Progenitor cell of endocrine pancreas (in vitro differentiated cells): Measurements from ENCODE around the gene CUX1. TPM values are rescaled to one million over a fixed set of nuclear protein-coding genes. Genes with fewer than 3 reads are reported as not detected.
A peak's percentile ranks its signal among the peaks of the same experiment; 100 is the strongest.

Source experiments
- DNase-seq: peaks from one replicate; pipeline ENCODE4 v3.0.0; 2021; ENCODE audit warnings: low spot score; ENCODE audit not compliant: unreplicated experiment
- H3K27ac Mint-ChIP-seq: 2 replicates; pipeline ENCODE4 v1.8.0; 2021; ENCODE audit warnings: mild to moderate bottlenecking, moderate library complexity, mixed read lengths
- H3K27me3 Mint-ChIP-seq: 2 replicates; pipeline ENCODE4 v1.8.0; 2021; ENCODE audit warnings: mixed read lengths
- H3K36me3 Mint-ChIP-seq: 2 replicates; pipeline ENCODE4 v1.8.0; 2022; ENCODE audit warnings: mixed read lengths; ENCODE audit not compliant: insufficient read depth
- H3K4me1 Mint-ChIP-seq: 2 replicates; pipeline ENCODE4 v1.8.0; 2021; ENCODE audit warnings: low read depth, mixed read lengths
- H3K4me3 Mint-ChIP-seq: 2 replicates; pipeline ENCODE4 v1.8.0; 2021; ENCODE audit warnings: low read depth, mild to moderate bottlenecking, moderate library complexity, mixed read lengths
- H3K9me3 Mint-ChIP-seq: 2 replicates; pipeline ENCODE4 v1.8.0; 2021; ENCODE audit warnings: low read depth, mixed read lengths
- total RNA-seq: library from RNA; stranded (reverse); gene quantifications from 2 replicates; pipeline ENCODE4 v1.2.1, GENCODE V29; 2021
- TF ChIP-seq, protein P1 (sequence below): fragments of 200-600 bp; sonication (generic); IDR thresholded peaks from one replicate; pipeline ENCODE4 v1.5.0; 2021; ENCODE audit warnings: antibody characterized with exemption, mild to moderate bottlenecking; ENCODE audit not compliant: unreplicated experiment

Gene CUX1
- total RNA-seq, 1 donor from 2014 or later = 103 TPM

DNA sequence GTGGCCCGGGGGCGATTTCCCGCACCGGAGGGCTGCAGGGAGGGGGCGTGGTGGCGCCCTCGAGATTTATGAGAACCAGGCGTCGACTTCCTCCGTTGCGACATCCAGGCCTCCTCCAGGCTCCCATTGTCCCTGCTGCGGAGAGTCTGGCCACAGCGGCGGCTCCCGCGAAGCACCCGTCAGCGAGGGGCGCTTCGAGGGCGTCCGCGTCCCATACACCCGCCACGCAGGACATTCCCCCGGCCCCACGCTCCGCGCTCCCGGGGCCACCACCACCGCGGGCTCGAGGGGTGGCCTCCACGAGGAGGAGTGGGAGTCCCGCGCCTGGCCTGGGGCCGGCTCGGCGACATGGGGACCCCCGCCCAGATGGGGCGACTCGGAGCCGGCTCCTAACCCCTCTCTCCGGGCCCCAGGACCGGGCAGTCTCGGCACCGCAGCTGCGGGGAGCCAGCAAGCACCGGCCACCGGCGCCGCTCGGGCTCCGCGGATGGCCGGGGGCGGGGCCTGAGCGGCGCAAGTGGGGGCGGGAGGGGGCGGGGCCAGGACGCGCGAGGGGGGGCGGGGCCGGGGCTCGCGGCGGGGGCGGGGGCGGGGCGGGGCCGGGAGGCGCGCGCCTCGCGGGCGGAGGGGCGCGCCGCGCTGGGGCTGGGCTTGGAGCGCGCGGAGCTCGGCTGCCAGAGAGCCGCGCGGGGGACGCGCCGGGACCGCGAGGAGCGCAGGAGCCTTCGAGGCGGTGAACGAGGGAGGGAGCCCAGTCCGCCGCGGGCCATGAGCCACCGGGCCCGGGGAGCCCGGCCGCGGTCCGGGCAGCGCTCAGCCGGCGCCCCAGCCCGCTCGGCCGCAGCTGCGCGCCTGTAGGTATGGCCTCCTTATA is 469.0 kb downstream of the CUX1 start, which contains the start of gene SH2B2:
TSS of gene SH2B2 (plus strand) at position 632 of the 874 bp plus-strand sequence. CDS start 13,683 bp downstream, outside the sequence.
- peak; percentile 47 for DNase-seq
- peak within 1 kb of the TSS; percentile 70 for H3K4me3 Mint-ChIP-seq
- no peaks in the 10 kb centered on the region for H3K36me3 Mint-ChIP-seq
- peaks cover 2% of the 10 kb centered on the region for H3K4me1 Mint-ChIP-seq
- no peak within 1 kb of the TSS for H3K27ac Mint-ChIP-seq
- TF ChIP-seq, protein P1, sequence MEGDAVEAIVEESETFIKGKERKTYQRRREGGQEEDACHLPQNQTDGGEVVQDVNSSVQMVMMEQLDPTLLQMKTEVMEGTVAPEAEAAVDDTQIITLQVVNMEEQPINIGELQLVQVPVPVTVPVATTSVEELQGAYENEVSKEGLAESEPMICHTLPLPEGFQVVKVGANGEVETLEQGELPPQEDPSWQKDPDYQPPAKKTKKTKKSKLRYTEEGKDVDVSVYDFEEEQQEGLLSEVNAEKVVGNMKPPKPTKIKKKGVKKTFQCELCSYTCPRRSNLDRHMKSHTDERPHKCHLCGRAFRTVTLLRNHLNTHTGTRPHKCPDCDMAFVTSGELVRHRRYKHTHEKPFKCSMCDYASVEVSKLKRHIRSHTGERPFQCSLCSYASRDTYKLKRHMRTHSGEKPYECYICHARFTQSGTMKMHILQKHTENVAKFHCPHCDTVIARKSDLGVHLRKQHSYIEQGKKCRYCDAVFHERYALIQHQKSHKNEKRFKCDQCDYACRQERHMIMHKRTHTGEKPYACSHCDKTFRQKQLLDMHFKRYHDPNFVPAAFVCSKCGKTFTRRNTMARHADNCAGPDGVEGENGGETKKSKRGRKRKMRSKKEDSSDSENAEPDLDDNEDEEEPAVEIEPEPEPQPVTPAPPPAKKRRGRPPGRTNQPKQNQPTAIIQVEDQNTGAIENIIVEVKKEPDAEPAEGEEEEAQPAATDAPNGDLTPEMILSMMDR = no peak
- H3K27me3 Mint-ChIP-seq = peaks cover 14% of the 10 kb centered on the region
- no peaks in the 10 kb centered on the region for H3K9me3 Mint-ChIP-seq

DNA sequence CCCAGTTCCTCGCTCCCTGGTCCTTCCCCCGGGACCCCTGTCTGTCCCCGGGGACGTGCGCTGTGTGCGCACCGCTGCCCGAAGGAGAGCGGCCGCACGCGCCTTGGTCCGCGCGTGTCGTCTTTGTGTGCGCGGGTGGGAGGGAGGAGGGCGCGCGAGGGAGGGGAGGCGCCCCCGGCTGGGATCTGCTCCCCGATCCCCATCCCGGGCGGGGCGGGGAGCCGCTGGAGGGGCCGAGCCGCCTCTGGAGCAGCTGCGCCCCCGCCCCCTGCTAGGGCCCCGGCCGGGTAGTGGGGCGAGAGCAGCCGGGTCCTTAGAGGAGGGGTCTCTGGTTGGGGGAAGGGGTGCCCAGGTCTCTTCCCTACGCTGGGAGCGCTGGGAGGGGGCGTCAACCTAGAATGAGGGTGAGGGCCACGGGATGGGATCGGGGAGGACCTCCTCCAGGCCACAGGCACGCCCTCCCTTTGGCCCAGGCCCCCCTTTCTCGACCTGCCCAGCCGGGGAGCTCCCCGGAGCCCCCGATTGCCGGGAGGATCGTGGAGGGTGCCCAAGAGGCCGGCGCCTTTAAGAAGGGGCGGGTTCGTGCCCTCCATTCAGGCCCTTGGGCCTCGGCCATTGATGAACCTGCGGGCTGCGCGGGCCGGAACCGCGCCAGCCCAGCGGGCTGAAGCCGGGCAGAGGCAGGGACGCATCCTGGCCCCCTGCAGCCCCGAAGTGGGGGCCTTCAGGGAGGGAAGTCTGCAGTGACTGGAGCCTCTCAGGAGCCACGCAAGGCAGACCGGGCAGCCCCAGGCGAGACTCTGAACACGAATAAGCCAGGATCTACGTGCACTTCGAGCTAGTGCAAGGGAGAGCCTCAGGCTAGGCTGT is 469.9 kb downstream of the CUX1 start:
- Mint-ChIP-seq H3K36me3 (no peaks in the 10 kb centered on the region), H3K4me1 (peaks cover 2% of the 10 kb centered on the region), H3K27ac (no peak overlapping the region), H3K27me3 (peaks cover 18% of the 10 kb centered on the region), H3K9me3 (no peaks in the 10 kb centered on the region), H3K4me3 (peak overlapping the region; percentile 69)
- TF ChIP-seq, protein P1 = no peak
- DNase-seq = no peak

DNA sequence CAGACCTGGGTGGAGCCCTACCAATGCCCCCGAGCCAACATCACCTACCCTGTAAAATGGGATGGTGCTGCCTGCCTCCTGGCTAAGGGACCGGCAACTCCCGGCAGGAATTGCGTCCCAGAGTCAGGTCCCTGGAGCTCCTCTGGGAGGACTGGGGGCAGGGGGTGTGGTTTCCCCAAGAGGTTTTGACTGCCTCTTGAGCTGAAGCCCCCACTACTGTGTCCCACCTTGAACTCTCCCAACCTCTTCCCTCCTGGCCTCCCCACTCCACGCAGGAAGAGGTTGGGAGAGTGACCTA is 470.5 kb downstream of the CUX1 start:
- Mint-ChIP-seq H3K27me3 (peaks cover 18% of the 10 kb centered on the region), H3K4me3 (peak overlapping the region; percentile 69), H3K4me1 (peaks cover 2% of the 10 kb centered on the region), H3K9me3 (no peaks in the 10 kb centered on the region), H3K27ac (no peak overlapping the region), H3K36me3 (no peaks in the 10 kb centered on the region)
- DNase-seq = no peak
- TF ChIP-seq, protein P1 = no peak

DNA sequence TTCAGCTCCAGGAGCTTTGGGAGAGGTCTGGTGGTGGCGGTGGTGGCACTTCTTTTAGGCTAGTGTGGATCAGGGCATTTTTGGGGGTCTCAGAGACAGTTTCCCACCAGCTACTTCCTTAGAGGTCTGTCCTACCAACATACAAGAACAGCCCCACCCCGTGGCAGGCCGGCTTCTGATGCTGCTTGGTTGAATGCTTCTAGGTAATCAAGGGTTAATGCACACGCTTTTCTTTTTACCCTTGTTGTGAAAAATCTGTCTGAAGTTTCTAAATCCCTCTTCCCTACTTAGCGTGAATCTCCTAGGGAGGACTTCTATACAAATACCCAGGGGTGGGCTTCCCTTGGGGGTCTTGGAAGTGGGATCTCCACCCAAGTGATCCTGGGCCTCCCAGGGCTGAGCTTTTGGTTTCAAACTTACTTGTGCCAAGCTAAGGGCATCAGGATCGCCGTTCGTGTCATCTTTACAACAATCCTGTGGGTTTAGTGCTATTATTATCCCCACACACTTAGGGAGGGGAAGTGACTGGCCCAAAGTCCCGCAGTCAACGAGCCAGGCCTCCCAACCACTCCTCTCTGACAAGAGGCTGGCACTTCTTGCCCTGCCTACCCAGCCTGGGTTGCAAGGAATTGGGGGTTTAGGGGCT is 471.0 kb downstream of the CUX1 start:
- Mint-ChIP-seq H3K36me3 (no peaks in the 10 kb centered on the region), H3K4me3 (peak overlapping the region; percentile 61), H3K27me3 (peaks cover 18% of the 10 kb centered on the region), H3K9me3 (no peaks in the 10 kb centered on the region), H3K4me1 (peaks cover 4% of the 10 kb centered on the region), H3K27ac (no peak overlapping the region)
- TF ChIP-seq, protein P1 = no peak
- no peak for DNase-seq

DNA sequence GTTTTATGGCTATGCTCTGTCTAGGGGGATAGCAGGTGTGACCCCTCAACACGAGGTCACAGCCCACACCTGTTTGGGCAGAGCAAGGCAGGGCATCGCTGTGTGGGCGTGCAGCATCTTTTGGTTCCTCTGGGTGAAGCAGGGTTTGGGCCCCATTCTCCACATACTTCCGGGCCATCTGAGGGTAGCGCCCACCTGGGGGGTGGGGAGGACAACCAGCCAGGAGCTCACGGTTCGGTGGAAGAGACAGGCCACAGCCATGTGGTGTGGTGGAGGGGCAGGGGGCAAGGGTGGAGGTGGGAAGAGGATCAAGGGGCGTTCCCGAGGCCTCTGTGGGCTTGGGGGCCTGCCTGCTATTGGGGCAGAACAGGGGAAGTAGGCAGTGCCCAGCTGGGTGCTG is 471.6 kb downstream of the CUX1 start:
- H3K9me3 Mint-ChIP-seq = no peaks in the 10 kb centered on the region
- peaks cover 4% of the 10 kb centered on the region for H3K4me1 Mint-ChIP-seq
- TF ChIP-seq, protein P1 = no peak
- no peaks in the 10 kb centered on the region for H3K36me3 Mint-ChIP-seq
- H3K4me3 Mint-ChIP-seq = peak overlapping the region; percentile 26
- peaks cover 18% of the 10 kb centered on the region for H3K27me3 Mint-ChIP-seq
- no peak for DNase-seq
- no peak overlapping the region for H3K27ac Mint-ChIP-seq
